Activated CD4-positive, alpha-beta T cell treated with anti-CD3 and anti-CD28 coated beads, Interleukin-2, amount 50 U/mL, for 24 hours (primary cell): ENCODE measurements around the gene ITGB1BP1.

ENCODE experiments used
- DNase-seq, 2 donors: peaks; one replicate each; pipeline ENCODE4 v3.0.0-alpha.2; 2020; ENCODE audit warnings: low read depth in 1 of 2, low spot score in 1 of 2

Gene ITGB1BP1

GRCh38 chr2:9380702-9381628 is 42.4 kb downstream of the ITGB1BP1 start:
- DNase-seq = no peak

GRCh38 chr2:9379391-9379755 is 44.0 kb downstream of the ITGB1BP1 start:
- DNase-seq = no peak

- no peak for DNase-seq
Measured at GRCh38 chr2:9378433-9379390, 44.6 kb downstream of the ITGB1BP1 start.

DNA sequence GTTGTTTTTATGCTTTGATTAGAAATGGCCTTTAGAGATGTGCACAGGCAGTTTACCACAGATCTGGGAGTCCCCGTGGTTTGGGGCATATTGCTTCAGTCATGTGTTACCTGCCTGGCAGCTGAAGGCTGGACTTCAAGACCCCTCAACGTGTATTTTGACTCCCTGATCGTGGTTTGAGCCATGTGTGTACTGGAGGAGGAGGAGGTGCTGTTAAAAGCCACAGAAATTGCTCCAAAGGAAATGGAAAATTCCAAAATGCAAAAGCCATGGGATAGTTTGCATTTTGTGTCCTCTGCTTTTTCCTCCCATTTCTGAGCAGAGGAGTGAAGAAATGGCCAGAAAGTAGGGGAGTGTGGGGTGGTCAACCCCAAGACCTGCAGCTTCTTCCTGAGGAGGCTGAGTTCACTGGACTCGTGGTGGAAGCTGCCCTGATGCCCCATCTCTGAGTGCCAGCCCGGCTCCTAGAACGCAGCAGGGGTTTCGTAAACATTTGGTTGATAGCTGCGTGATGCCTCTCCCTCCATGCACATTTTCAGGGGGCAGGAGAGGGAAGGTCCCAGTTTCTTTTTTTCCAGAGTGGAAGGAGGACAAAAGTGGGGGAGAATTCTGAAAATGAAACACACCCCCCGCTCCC is 45.7 kb downstream of the ITGB1BP1 start:
- no peak for DNase-seq

- DNase-seq = no peak
Measured at GRCh38 chr2:9375857-9376428, 47.4 kb downstream of the ITGB1BP1 start.

GRCh38 chr2:9374071-9374730 is 49.1 kb downstream of the ITGB1BP1 start:
- DNase-seq = no peak

DNA sequence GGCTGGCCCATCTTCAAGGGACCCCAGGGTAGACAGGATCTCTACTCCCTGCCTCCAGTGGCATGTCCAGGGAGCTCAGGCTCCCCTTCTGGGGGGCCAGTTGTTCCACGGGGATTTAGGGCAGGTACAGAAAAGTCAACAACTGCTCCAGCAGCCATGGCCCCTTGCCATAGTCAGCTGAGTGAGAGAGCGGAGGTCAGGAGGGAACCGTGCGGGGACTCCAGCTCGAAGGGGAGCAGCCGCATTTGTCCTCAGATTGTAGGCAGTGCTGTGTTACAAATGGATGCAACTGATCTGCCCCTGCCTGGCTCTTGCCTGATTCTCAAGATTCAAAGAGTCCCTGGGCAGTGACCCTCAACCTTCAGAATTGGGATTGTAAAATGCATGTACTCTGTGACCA is 49.9 kb downstream of the ITGB1BP1 start:
- DNase-seq = no peak

- no peak for DNase-seq
Measured at GRCh38 chr2:9373047-9373446, 50.3 kb downstream of the ITGB1BP1 start.

DNA sequence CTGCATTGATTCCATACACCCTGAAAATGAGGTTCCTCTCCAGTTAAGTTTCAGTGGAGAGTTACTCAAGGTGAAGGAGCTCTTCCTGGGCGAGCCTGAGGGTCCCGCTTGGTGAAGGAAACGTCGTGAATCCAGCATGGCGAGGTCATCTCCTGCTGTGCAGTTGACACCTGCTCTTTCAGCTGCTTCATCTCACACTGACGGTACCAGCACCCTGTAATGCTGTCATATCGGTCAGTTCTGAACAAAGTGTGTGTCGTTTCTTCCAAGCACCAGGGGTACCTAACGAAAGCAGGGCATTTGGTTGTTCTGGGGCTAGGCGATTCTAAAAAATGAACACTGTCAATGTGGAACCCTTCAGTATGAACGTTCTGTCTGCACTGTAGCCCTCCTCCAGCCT is 52.6 kb downstream of the ITGB1BP1 start:
- DNase-seq = no peak

DNA sequence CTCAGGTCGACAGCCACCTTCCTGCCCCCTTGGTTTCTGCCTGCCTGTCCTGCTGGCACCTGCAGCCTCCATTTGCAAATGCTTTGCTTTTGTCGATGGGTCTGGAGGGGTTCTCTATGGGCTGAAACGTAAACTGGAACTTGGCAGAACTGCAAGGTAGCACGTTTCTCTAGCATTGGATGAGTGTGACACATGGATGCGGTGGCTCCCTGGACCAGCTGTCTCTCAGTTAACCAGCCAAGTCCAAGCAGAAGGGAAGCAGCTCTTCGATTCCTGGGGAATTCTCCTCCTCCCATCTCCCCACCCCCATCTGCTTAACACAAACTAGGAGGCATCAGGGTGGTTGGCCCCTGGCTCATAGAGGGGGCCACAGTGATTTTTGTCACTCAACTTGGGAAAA is 57.3 kb downstream of the ITGB1BP1 start:
- DNase-seq = no peak

DNA sequence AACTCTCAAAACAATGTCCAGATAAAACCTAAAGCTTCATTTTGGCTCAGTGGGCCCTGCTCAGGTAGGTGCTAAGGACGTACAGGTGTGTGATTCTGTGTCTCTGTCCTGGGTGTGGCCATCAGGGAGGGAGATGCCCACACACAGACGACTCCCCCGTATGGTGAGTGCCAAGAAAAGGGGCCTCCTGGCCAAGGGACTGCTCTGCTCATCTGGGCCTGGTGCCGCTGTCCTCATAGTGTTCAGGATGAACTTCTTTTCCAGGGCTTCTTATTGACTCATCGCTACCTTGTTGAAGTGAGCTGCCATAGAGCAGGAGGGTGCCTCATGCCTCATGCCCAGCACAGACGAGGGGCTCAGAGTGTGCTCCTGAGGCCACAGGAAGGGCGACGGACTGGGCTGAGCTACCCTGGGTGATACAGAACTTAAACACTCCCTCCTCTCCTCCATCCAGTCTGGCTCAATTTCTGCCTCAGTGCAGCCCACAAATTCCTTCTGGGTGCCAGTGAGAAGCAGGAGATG is 57.8 kb downstream of the ITGB1BP1 start:
- DNase-seq = no peak

GRCh38 chr2:9364791-9365497 is 58.4 kb downstream of the ITGB1BP1 start:
- DNase-seq = no peak

- no peak for DNase-seq
Measured at GRCh38 chr2:9364373-9364772, 59.0 kb downstream of the ITGB1BP1 start.

DNA sequence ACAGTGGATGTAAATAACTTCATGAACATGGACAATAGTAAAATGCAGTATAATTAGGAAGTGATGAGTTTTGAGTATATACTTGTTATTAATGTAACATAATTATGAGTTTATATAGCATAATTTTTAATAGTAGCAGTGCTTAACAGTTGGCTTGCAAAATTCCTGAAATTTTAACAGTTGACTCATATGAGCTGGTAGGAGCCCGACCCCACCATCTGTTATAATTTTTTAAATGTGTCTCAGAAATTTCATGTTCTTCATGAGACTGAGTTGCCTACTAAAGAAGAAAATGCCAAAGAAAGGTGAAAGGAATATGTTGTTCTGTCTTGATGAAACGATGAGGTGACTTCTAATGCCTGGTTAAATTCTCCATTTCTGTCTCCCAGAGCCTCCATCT is 62.6 kb downstream of the ITGB1BP1 start:
- DNase-seq = no peak

DNA sequence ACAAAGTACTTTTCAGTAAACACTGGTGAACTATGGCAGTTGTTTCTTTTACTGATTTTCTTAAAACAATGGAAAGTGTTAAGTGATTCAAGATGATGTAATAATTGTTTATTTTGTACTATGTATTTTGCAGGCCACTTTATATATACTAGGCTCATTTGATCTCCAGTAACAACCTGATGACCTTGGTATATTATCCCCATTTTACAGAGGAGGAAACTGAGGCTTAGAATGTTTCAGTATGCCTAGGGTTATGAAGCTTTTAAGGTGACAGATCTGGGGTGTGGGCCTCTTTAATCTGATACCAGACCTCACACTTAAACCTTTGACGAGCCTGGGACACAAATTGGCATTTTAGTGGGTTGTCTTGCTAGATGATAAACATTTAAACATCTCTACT is 63.2 kb downstream of the ITGB1BP1 start:
- DNase-seq = no peak

DNA sequence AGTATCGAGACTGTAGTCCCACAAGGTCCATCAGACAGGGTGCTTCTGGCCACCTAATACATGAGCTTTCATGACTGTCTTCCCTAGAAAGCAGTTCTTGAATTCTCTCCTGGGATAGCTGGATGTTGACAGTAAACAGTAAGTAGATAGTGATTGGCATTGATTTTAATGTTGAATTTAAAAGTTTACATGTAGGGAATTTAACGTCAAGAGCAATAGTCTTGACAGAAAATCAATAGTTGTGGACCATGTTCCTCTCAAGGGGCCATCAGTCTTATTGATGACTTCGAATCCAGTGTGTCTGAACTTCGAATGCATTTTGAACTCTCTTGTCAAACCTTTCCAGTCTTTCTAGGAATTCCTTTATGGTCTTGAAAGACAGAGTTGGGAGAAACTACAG is 63.9 kb downstream of the ITGB1BP1 start:
- no peak for DNase-seq

- no peak for DNase-seq
Measured at GRCh38 chr2:9358846-9359245, 64.5 kb downstream of the ITGB1BP1 start.

GRCh38 chr2:9356261-9356660 is 67.1 kb downstream of the ITGB1BP1 start:
- no peak for DNase-seq

DNA sequence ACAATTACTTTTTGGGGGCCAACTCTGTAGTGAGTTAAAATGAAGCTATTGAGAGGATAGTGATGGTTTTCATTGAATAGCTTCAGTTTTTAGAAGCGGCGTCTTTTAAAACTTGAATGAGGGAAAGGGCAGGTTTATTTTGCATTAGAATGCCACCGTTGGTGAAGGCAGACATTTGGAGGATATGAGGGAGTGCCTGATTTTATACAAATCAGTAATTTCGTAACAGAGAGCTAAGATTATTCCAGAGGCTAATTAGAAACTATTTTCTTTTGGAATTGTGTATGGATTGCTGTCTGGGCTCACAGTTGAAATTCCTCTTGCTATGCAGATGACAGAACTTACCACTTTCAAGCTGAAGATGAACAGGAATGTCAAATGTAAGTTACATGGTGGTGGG is 67.6 kb downstream of the ITGB1BP1 start:
- no peak for DNase-seq

DNA sequence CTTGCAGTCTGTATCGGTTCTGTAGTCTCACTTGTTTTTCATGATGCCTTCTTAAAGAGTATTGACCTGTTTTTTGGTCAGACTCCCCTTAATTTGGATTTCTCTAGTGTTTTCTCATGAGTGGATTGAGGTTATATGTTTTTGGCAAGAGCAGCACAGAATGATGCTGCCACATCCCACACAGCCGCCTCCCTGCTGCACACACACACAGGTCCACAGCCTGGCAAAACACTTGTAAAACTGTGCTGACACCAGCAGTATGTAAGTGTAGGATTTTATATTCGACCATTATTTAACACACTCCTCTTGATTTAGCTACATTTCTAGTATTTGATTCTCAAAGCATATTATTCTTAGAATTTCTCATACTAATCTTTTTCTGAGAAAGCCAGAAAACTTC is 68.1 kb downstream of the ITGB1BP1 start:
- no peak for DNase-seq
